ENCODE data around the gene SLC16A7.

DNA sequence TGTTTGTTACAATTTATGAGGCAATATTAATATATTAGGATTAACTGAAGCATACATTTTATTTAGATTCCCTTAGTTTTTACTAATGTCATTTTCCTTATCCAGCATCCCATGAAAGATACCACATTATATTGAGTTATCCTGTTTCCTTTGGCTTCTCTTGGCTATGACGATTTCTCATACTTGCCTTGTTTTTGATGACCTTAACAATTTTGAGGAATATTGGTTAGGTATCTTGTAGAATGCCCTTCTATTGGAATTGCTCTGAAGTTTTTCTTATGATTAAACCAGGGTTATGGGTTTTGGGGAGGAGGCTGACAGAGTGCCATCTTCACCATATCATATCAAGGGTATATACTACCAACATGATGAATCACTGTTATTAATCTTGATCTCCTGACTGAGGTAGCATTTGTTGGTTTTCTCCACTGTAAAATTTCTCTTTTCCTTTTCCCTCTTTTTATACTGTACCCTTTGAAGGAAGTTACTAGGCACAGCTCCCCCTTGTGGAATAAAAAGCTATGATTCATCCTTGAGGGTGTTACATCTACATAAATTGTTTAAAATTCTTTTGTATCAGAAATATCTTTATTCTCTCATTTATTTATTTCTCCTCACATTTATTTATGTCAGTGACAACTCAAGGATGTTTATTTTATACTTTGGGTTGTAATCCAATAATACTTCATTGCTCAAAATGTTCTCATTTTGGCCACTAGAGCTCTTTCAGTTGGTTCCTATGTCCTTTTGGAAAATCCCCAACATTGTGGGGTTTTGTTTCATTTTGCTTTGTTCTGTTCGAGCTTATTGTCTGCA lies 239.0 kb downstream of the SLC16A7 start:
- TF ChIP-seq, protein P1, sequence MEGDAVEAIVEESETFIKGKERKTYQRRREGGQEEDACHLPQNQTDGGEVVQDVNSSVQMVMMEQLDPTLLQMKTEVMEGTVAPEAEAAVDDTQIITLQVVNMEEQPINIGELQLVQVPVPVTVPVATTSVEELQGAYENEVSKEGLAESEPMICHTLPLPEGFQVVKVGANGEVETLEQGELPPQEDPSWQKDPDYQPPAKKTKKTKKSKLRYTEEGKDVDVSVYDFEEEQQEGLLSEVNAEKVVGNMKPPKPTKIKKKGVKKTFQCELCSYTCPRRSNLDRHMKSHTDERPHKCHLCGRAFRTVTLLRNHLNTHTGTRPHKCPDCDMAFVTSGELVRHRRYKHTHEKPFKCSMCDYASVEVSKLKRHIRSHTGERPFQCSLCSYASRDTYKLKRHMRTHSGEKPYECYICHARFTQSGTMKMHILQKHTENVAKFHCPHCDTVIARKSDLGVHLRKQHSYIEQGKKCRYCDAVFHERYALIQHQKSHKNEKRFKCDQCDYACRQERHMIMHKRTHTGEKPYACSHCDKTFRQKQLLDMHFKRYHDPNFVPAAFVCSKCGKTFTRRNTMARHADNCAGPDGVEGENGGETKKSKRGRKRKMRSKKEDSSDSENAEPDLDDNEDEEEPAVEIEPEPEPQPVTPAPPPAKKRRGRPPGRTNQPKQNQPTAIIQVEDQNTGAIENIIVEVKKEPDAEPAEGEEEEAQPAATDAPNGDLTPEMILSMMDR (IDR thresholded peaks at IDR 0.05): peak in 1 of 2 donors; percentile 30
- TF ChIP-seq POLR2AphosphoS5 (IDR thresholded peaks at IDR 0.05) (no peak), POLR2A (IDR thresholded peaks at IDR 0.05) (no peak)
